Left hindlimb (tissue), 1 donor: ENCODE data around the gene FBXO15.

Experiments
- DNase-seq: peaks from one replicate; pipeline ENCODE4 v3.0.0-alpha.2; 2018

The FBXO15 gene

DNA sequence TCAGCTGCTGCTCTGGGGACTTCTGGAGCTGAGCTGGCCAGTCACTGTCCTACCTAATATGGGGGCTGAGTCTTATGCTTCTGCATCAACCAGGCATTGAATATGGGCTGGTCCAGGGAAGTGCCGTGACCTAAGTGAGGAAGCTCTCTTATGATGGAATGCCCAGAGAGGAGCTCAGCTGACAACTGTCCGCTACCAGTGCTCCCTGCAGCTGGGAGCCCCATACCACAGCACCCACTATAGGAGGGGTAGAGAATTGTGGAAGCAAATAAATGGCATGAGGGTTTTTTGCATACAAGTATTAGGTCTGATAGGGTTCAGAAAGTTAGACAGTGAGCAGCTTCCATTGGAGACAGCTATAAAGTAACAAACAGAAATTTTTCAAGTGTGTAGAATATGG lies 5.2 kb upstream of the FBXO15 start:
- no peak for DNase-seq

DNA sequence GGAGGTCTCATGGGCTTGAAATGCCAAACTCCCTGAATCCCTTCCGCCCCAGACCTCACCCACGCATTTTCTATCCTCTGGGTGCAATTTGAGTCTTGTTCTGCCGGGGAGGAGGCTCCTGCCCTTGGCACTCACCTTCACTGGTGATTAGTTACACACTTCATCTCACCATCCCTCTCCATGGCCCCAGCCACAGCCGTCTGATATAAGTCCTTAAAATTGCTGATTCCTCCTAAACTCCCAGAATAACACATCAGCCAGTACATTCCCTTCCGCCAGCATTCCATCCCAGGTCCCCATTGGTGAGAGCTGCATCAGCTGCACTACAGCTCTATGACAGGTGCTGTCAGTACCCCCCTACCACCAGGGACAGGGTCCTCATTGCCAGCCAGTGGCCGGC lies 4.6 kb upstream of the FBXO15 start:
- no peak for DNase-seq

DNA sequence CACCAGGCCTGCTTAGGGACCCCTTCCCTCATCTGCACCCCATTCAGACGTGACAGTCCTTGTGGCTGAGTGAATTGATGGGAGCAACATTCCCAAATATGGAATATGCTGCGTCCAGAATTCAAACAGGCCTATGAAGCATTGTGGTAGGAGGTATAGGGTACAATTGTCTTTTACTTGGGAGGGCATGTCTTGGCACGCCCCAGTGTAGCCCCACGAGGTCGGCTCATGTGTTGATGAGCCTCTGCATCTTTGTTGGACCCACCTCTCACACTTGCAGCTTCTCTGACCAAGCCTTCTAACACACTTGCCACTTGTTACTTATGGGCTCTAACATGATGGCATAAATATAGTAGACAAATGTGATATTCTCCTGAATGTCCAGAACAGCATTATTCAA lies 2.2 kb upstream of the FBXO15 start:
- DNase-seq, result no peak

DNA sequence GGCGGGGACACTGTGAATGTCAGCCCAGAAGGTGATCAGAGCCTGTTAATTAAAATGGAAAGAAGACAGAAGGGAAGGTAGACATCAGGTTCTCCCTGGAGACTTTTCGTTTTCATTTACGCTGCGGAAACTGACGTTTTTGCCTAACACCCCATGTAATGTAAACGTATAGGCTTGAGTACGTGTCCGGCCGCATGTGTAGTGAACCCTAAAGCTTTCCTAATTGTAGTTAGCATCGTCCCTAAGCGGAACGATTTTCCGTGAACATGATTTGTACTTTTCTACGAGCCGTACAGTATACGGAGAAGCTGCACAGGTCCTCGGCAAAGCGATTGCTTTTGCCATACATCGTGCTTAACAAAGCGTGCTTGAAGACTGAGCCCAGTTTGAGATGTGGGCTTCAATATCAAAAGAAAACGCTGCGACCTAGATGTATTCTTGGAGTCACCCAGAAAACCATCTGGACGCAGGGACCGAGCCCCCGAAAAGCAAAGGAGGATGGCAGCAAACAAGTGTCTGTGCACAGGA lies 973 bp upstream of the FBXO15 start:
- no peak for DNase-seq

DNA sequence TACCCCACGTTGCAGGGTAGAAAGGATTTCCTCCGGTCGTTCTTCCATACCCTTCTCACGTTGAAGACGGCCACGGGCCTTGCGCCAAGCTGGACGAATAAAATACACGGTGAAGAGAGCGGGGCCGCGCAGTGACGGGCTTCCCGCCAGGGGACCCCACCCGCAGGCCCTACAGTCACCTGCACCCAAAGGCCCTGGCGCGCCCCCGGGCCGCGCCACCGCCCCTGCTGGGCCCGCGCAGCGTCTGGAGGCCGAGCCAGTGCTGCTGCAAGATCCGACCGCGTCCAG lies 199 bp downstream of the FBXO15 start:
- no peak for DNase-seq

DNA sequence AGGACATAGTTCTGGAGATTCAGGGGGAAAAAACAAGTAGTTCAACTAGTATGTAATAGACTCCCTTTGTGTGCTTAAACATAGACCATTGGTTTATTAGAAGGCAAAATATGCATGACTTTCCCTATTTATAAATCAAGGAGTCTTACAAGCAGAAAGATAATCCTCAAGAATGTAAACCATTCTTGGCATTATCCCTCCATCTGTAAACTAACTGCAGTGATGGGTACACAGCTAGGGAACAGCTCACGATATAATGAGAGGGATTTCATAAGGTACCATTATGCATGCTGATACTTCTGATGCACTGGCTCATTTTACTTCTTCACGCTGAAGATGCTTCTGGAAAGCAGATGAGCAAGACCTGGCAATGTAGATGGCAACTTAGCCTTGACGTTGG lies 878 bp downstream of the FBXO15 start:
- DNase-seq, result no peak

DNA sequence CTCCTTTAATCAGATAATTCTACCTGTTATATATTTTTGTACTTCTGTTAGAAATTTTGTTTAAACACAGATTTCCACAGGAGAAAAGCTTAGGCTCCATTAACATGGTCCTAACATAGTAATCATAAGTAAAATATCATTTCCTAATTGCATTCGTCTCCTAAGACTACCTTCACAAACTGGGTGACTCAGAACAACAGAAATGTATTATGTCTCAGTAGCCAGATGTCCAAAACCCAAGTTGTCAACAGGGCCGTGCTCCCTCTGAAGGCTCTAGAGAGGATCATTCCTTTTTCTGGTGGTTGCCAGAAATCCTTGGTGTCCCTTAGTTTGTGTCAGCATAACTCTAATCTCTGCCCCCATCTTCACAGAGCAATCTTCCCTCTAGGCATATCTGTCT lies 5.4 kb downstream of the FBXO15 start:
- DNase-seq, result no peak

DNA sequence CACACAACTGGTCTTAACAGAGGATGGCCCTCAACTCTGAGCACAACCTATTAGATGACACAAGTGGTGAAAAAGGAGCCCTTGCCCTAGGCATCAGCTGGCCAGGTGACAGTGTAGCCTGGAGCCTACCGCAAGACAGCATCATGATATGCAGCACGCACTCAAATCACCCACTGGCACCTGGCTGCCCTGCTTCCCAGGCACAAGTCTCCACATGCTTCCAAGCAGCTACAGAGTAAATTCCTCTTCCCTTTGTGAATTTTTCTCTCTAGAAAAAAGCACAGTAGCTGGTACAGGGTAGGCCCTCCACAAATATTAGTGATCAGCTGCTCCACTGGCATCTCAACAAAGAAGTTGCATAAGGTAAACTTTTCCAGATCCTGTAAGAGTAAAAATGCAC lies 6.0 kb downstream of the FBXO15 start:
- no peak for DNase-seq

DNA sequence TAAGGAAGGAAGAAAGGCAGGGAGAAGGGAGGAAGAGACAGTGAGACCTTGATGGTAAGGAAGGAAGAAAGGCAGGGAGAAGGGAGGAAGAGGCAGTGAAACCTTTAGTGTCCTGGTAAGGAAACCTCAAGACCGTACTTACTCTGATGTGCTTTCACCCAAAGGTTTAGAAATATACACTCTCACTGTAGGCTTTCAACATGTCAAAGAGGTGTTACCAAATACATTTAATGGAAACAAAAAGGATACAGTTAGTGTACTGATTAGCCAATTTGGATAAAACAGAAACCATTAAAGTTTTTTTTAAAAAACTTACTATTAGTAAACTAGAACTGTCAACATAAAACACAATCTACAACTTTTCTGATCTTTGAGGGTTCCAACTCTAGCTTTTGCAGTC lies 7.1 kb downstream of the FBXO15 start:
- DNase-seq, result no peak

DNA sequence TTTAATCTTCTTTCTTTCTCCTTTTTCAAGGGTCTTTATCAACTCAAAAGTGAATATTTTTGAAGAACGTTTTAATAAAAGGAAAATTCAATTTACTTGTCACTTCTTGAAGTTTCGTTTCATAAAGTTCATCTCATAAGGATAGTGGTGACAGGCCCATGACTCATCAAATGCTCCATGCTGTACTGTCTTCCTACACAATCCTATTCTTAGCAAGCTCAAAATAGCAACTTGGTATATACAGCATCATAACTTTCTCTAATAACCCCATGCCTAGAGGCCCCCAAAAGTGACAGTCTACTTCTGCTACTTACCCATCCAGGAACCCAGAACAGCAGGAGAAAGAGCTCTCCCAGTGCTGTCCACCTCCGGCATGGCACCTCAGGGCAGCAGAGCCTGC lies 7.7 kb downstream of the FBXO15 start:
- no peak for DNase-seq

DNA sequence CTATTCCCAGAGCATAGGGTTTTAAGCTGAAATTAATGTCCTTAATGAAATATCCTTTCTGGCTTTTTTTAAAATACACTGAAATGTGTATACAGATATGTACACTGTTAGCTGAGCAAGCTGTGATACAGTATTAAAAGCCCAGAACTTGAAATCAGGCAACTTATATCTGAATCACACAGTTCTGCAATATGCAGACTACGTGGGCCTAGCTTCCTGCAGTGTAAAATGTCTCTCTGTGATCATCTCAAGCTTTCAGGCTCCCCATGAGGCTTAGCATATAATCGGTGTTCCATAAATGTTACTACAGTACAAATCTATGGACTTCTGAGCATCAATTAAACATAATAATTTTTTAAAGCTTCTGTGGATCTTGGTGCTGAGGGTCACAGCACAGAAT lies 8.2 kb downstream of the FBXO15 start:
- DNase-seq, result no peak

DNA sequence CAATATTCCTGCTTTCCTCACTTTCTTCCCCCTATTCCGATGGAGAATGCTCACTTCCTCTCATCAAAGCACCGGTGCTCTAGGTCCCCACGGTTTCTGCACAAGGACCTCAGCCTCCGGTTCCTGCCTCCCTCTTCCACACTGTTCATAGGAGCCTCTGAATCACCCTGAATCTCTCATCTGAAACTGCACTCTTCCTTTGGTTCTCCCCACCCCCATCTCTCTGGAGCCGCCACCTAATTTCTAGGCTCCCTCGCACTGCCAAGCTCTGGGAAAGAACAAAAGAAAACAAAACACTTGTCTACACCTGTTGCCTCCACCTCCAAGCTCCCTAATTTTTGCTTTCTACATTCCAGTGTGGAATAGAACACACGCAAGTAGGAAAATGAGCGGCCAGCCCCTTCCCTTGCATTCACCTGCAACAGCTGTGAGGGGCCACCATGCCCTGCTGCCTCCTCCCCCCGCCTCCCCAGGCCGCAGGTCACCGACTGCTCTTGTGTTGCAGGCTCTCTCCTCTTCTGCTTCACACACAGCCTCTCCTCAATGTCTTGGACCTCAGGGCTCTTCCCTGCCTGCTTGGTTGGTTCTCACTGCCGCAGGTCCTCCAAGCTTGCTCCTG lies 9.6 kb downstream of the FBXO15 start:
- DNase-seq, result no peak

DNA sequence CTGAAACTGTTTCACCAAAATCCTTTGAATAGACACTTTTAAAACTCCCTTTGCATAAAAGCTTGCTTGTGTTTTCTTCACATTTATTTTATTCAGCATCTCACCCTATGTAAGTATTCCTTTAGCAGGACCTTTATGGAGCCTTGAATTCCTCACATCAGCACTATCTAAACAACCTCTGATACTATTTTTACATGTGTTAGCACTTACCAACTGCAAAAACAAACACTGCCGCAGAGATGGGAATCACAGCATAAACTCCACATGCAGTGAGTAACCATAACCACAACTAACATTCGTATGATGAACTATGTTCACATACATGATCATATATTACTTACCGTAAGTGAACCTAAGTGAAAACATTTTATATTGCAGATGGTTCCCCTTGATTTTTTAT lies 15.4 kb downstream of the FBXO15 start:
- DNase-seq, result no peak

DNA sequence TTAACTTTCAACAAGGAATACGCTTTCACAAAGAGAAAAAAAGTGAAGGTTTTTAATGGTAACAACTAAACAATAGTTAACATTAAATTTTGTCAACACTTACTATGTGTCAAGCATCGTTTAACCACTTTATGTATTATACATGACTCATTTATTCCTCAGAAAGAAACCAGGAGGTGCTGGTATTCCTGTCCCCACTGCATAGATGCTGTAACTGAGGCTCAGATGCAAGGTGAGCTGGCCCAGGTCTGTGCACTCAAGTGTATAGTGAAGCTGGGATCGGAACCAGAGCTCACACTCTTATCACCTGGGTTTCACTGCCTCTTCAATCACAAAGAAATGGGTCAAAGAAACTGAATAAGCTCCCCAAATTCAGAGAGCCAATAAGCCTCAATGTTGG lies 16.5 kb downstream of the FBXO15 start:
- no peak for DNase-seq

DNA sequence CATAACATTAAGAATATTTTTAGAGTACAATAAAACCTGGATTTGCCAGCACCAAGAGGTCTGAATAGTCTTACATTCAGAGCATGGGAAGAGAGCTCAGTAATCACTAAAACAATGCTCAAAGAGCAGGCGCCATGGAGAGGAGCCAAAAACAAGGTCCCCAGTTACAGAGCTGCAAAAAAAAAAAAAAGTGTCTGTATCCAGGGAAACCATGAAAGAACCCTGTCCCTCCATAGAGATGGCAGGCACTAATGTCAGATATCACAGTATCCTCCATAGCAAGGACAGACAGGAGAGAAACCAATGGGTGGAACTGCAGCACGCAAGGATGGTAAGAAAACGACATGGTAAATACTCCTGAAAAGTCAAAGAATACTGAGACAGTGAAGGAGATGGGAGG lies 19.5 kb downstream of the FBXO15 start:
- no peak for DNase-seq

DNA sequence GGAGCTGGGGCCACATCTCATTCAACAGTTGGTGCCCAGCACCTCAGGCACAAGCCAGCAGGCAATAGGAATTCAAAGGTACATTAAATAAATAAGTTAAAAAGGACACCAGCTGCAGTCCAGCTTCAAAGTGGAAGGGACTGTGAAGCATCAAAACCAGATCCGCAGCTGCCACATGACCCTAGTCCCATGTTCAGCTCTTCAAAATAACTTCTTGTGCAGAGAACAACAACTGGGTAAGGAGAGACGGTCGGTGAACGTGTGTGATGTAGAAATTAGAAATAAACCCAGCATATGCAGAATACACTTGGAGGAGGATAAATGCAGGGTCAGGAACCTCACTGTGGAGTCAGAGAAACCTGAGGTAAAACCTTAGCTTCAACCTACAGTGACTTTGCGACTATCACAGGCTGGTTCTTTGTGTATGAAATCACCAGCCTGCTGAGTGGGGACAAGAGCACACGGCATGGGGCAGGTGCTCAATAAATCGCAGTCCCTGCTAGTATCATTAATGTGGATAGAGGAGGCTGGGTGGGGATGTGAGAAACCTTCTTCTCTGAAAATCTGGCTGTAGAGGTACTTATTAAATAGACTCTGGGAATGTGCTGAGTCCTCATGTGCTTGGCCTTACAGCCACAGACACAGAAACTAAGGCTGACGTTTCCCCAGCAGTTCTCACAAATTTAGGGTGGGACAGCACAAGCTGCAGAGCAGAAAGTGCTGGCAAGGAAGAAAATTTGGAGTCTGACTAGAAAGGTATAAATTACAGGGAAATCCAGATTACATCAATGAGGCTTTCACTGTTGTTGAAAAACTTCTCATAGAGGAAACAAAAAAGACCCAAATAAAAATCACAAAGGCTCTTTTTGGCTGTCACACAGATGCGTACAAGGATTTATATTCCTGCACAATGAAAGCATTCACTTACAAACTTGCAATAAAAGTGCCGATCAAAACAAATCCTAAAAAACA lies 20.7 kb downstream of the FBXO15 start:
- no peak for DNase-seq

DNA sequence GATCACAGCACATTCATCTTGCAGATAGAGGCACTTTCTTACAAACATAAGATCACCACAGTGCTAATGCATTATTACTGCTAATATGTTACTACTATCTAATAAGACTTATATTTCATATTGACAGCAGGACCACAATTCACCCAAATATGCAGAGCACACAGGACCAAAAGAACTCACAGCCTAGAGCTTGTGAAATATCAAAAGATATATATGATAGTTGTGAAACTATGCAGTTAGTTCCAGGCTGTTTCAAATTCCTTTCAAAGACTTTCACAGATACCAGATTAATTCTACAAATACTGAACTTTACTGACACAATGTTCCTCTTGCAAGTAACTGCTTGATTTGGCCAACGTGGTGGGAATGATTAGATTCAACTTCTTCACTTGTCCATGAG lies 23.0 kb downstream of the FBXO15 start:
- no peak for DNase-seq

DNA sequence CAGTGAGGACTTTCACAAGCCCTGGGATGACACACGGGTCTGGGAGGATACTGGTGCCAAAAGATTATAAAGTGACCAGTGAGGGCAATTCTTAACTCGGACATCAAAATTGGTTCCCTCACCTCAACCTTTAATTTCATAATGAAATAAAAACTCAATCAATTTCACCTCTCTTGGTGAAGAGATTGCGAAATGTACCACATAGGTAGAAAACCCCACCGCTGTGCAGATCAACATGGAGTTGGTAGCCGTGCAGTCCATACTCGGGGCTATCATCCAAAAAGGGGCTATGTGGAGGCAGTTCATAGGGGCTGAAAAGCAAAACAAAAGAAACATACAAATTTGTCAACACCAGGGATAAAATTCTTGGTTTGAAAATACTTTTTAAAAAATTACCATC lies 24.4 kb downstream of the FBXO15 start:
- no peak for DNase-seq

DNA sequence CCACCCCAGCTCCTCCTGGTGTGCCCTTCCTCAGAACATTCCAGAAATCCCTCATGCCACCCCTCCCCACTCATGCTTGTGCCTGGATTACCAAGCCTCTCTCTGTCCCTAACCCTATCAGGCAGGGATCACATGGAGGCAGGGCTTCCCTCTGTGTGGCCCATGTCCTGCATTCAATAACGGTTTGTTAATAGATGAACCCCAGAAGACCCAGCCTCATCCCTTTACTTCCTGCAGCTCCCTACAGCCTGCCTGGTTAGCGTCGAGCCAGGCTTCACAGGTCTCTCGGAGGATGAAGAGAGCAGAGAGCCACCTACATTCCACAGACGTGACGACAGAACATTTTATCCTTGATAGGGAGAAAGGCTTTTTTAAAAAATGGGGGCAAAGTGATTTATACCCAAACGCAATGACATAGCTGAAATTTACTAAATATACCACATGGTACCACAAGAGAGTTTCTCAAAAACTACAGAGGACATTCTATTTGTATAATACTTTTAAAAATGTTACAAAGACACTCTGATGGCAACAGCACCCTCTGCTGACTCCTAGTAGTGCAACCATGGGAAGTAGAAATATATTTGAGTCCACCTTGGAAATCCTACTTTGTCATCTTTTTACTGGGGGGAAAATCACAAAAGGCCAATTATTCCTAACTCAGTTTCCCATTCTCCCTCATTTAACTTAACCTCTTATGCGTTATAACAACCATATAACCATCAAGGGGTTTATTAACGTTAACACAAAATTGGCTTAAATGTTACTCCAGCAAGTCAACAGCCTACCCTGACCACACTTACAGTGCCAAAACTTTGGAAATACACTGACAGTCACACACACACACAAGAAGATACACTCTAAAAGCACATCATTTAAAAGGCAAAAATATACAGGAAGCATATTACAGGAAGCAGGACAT lies 30.7 kb downstream of the FBXO15 start:
- no peak for DNase-seq

DNA sequence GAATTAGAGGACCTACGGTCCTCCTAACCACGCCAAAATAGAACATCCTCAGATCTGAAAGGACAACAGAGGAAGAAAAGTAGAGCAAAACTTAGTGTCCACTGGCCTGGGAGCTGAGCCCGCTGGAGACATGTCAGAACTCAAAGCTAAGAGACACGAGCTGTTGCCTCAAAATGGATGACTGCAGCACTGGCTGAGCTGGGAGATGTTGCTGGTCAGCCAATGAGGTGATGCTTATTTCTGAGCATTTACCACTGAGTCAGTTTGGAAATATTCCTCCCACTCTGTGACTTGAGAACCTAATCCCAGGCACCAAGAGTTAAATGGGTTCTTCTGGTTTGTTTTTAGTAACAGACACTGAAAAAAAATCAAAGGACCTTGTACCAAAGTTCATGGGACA lies 32.6 kb downstream of the FBXO15 start:
- DNase-seq, result no peak

DNA sequence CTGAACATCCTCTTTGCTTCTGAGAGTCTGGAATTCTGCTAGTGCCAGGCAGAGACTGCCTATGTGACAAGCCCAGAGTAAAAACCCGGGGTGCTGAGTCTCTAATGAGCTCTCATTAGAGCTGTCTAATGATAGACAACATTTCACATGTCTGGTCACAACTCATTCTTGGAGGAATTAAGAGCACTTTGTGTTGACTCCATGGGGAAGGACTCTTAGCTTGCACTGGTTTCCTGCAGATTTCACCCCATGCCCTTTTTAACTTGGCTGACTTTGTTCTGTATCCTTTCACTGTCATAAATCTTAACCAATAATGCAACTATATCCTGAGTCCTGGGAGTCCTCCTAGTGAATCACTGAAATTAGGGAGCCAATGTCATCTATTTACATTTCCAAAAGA lies 33.5 kb downstream of the FBXO15 start:
- DNase-seq, result no peak

DNA sequence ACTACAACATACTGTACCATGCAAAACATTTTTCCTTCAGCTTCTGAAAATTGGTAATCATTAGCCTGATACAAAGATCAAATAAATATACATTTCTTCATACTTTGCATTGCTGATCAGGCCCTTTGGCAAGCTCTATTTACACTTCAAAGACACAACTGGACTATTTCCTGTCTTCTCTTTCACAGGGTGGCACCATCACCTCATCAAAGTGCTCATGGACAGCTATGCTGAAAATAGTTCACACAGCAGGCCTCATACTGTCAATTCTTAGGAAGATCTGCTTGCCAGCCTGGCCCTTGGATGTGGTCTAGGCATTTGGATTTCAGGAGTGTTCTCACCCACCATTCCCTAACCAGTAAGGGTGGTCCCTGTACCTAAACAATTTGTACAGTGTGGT lies 33.9 kb downstream of the FBXO15 start:
- DNase-seq, result no peak

DNA sequence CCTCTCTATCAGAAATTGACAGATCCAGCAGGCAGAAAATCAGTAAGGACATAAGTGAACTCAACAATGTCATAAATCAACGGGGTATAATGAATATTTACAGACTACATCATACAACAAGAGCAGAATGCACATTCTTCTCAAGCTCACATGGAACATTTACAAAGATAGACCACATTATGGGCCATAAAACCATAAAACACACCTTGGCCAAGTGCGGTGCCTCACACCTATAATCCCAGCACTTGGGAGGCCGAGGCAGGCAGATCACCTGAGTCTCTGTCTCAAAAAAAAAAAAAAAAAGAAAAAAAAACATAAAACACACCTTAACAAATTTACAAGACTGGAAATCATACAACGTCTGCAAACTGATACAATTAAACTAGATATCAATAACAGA lies 36.7 kb downstream of the FBXO15 start:
- no peak for DNase-seq

DNA sequence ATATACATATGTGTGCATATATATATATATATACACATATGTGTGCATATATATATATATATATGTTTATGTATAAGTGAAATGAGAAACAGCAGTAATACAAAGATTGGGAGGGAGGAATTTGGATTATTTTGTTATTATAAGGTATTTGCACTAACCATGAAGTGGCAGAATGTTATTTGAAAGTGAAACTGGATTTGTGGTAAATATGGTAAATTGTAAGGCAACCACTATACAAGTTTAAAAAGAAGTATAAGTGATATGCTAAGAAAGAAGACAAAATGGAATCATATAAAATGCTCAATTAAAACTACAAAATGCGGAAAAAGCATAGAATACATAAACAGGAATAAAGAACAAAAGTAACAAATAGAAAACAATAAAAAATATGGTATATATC lies 37.5 kb downstream of the FBXO15 start:
- DNase-seq, result no peak
